COLO668 (cell line): ENCODE data around the gene TSPO.
A peak's percentile ranks its signal among the peaks of the same experiment; 100 is the strongest.
"Not testable (repeated sequence)": the region's sequence is repeated elsewhere in the genome, so short reads cannot be mapped to it uniquely, and the experiment has no call there.

Experiments
- DNase-seq: peaks from one replicate; lab custom pipeline; 2025; ENCODE audit not compliant: unreplicated experiment; lab: John Stamatoyannopoulos, UW

Gene TSPO

GRCh38 chr22:43129426-43130425, 21.6 kb upstream of the TSPO start:
- peak; percentile 67 for DNase-seq

- DNase-seq, result no peak
These were observed 19.4 kb upstream of the TSPO start for GRCh38 chr22:43131773-43132501.

- no peak for DNase-seq
These were observed 18.0 kb upstream of the TSPO start for GRCh38 chr22:43133401-43133800.

GRCh38 chr22:43134553-43134952, 16.8 kb upstream of the TSPO start:
- DNase-seq, result no peak

- no peak for DNase-seq
These were observed 15.8 kb upstream of the TSPO start for GRCh38 chr22:43135565-43135964.

- DNase-seq, result peak; percentile 47
These were observed 15.1 kb upstream of the TSPO start for GRCh38 chr22:43136255-43136654.

- no peak for DNase-seq
These were observed 14.6 kb upstream of the TSPO start for GRCh38 chr22:43136801-43137200.

- DNase-seq, result peak; percentile 93
These were observed 8.3 kb upstream of the TSPO start, which contains the start of gene MCAT for GRCh38 chr22:43142880-43143562. TSS of gene MCAT (minus strand) at chr22:43143398. CDS start at chr22:43143348, 50 bp downstream.

GRCh38 chr22:43144949-43145348, 6.4 kb upstream of the TSPO start:
- no peak for DNase-seq

GRCh38 chr22:43145371-43145770, 6.0 kb upstream of the TSPO start:
- not testable (repeated sequence) for DNase-seq

- DNase-seq, result not testable (repeated sequence)
These were observed 5.0 kb upstream of the TSPO start for GRCh38 chr22:43146332-43146731.

- DNase-seq, result no peak
These were observed 3.5 kb upstream of the TSPO start for GRCh38 chr22:43147821-43148220.

- no peak for DNase-seq
These were observed 2.8 kb upstream of the TSPO start for GRCh38 chr22:43148581-43148980.

- no peak for DNase-seq
These were observed 590 bp upstream of the TSPO start for GRCh38 chr22:43150731-43151206.

- DNase-seq, result peak; percentile 48
These were observed 621 bp downstream of the TSPO start for GRCh38 chr22:43152003-43152356.

- DNase-seq, result peak; percentile 68
These were observed 1.2 kb downstream of the TSPO start for GRCh38 chr22:43152357-43153071.

- no peak for DNase-seq
These were observed 2.5 kb downstream of the TSPO start for GRCh38 chr22:43153899-43154298.

- DNase-seq, result no peak
These were observed 3.7 kb downstream of the TSPO start for GRCh38 chr22:43154887-43155536.

- DNase-seq, result no peak
These were observed 4.4 kb downstream of the TSPO start for GRCh38 chr22:43155789-43156188.

GRCh38 chr22:43156413-43156812, 5.1 kb downstream of the TSPO start:
- no peak for DNase-seq
